Fibroblast of lung (primary cell): ENCODE measurements around the gene MYL3.

Source experiments
- EZH2 ChIP-seq: IDR thresholded peaks from 2 replicates; pipeline ENCODE4 v1.5.1; 2012; ENCODE audit warnings: low read length, control low read depth, mild to moderate bottlenecking; ENCODE audit errors: missing control alignments
- TF ChIP-seq, protein P1 (sequence below), 2 donors: IDR thresholded peaks in 1 of 2; conservative IDR thresholded peaks in 1 of 2; 1 replicate in 1 of 2; 2 replicates in 1 of 2; pipeline ENCODE4 v1.5.1; 2011 to 2012; ENCODE audit warnings: low read length in 2 of 2, control low read depth in 1 of 2, inconsistent platforms in 1 of 2, low read depth in 1 of 2, mild to moderate bottlenecking in 1 of 2

GRCh38 chr3:46865031-46865507, 1.8 kb upstream of the MYL3 start:
- TF ChIP-seq, protein P1, sequence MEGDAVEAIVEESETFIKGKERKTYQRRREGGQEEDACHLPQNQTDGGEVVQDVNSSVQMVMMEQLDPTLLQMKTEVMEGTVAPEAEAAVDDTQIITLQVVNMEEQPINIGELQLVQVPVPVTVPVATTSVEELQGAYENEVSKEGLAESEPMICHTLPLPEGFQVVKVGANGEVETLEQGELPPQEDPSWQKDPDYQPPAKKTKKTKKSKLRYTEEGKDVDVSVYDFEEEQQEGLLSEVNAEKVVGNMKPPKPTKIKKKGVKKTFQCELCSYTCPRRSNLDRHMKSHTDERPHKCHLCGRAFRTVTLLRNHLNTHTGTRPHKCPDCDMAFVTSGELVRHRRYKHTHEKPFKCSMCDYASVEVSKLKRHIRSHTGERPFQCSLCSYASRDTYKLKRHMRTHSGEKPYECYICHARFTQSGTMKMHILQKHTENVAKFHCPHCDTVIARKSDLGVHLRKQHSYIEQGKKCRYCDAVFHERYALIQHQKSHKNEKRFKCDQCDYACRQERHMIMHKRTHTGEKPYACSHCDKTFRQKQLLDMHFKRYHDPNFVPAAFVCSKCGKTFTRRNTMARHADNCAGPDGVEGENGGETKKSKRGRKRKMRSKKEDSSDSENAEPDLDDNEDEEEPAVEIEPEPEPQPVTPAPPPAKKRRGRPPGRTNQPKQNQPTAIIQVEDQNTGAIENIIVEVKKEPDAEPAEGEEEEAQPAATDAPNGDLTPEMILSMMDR (conservative IDR thresholded peaks at IDR 0.05 in 1 of 2, IDR thresholded peaks at IDR 0.05 in 1 of 2; ENCODE audit: low read depth in 1 of 2, low read length in 2 of 2) = no peak
- TF ChIP-seq EZH2 = no peak
